HG03103 (cell line): Measurements from ENCODE around the gene FOXP1.

Experiments
- ATAC-seq: cut with Tn5 transposase; IDR thresholded peaks from one replicate; pipeline ENCODE4 v1.9.1; 2021; ENCODE audit warnings: low read depth; ENCODE audit not compliant: unreplicated experiment

The FOXP1 gene

DNA sequence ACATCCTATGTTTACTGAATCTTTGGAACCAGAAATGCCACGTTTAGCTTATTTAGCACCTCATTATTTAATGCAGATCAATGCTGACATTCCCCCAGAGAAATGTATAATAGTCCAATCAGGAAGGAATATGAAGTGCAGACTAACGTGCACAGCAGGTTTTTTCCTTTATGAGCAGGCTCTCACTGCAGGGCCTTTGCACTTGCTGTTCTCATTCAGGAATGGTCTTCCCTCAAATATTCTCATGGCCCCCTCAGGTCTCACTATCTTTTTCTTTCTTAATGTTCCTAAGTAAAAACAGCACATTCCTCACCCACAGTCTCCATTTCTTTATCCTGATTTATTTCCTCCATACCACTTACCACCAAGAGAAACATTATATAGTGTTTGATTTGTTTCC lies 174.6 kb downstream of the FOXP1 start:
- no peak for ATAC-seq

DNA sequence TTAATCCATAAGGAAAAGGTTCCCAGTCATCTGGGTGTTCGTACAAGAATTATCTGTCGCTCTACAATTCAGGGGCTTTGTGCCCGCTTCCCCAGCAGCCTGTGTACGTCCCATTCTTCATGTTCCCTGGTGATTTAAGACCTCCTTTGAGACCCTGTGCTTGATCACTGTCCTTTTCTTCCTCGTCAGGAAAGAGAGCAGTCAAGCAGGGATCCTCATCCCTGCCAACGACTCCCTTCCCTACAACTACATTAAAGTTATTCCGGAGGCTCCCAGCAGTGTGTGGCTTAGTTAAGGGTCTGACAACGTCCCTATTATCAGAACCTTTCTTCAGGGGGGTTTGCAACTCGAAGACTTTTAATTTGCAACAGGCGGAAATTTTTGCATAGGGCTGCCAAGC lies 175.7 kb downstream of the FOXP1 start:
- ATAC-seq = no peak

DNA sequence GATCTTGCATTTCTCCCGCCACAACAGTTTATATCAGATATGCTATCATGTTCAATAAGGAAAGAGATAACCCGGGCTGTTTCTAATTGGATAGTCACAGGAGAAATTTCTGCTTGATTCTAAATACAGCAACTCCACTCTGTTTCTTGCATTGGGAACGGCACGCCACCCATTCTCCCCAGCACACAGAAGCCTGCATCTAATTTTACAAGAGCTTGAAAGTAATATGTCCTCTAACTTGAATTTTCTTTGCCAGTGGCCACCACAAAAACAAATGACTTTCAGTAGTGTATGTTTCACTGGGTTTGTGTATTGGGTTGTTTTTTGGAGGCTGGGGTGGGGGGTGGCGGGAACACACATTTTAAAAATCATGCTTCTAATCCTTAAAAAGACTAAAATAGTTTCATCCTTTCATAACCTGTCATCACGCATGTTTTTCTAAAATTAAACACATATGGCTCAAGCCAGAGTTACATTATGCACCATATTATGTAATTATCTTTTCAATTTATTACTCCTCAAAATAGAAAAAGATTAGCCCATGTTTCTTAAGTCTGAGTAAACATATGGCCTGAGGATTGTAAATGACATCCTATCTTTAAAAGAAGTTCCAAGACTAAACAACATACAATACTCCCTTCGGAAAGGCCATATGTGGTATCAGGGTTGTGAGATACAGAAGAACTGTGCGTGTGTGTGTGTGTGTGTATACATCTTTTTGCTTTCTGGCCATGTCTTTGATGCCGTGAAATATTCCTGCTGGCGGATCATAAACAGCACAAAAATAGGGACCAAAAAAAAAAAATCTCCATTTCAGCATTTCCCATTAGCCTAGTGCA lies 176.3 kb downstream of the FOXP1 start:
- ATAC-seq = no peak

GRCh38 chr3:71402911-71403310 lies 180.6 kb downstream of the FOXP1 start:
- ATAC-seq = no peak

GRCh38 chr3:71402280-71402679 lies 181.2 kb downstream of the FOXP1 start:
- no peak for ATAC-seq

- ATAC-seq = no peak
These were observed 181.8 kb downstream of the FOXP1 start for GRCh38 chr3:71401695-71402231.

DNA sequence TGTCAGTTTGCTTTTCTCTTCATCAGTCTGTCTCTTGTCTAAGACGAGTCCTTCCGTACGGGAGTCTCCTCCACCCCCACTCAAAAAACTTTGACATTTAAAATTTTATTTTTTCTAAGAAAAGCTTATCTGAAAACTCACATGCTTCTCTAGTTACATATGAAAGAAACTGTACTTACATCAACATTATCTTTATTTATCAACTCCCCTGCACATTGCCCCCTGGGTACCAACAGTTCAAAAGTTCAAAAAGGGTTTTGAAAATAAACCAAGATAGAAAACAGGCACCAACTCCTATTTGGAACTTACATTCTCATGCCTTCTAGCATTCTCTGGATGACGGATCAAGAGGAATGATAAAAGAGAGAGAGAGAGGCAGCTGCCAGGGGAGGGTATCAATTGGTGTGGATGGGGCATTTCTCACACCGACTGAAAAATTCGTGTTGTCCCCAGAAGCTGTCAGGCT lies 182.5 kb downstream of the FOXP1 start:
- ATAC-seq = no peak

- no peak for ATAC-seq
These were observed 184.1 kb downstream of the FOXP1 start for GRCh38 chr3:71399478-71399877.

GRCh38 chr3:71398157-71398836 lies 185.2 kb downstream of the FOXP1 start:
- no peak for ATAC-seq

- ATAC-seq = no peak
These were observed 185.8 kb downstream of the FOXP1 start for GRCh38 chr3:71397726-71398125.

DNA sequence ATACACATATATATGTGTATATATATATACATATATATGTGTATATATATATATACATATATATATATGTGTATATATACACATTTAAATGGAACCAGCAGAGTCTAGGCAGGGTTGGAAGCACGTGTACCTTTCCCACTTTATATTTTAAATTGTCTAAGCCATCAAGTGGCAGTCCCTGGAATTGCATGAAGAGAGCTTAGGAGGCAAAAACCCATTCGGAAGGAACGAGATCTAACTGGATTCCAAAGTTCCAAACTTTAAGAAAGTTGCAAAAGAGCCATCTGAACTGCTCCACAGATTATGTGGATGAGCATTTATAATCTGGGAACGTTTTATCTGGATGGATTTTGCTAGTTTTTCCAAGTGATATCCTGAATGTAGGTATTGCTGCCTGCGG lies 186.5 kb downstream of the FOXP1 start:
- no peak for ATAC-seq

- ATAC-seq = no peak
These were observed 187.4 kb downstream of the FOXP1 start for GRCh38 chr3:71395927-71396695.

DNA sequence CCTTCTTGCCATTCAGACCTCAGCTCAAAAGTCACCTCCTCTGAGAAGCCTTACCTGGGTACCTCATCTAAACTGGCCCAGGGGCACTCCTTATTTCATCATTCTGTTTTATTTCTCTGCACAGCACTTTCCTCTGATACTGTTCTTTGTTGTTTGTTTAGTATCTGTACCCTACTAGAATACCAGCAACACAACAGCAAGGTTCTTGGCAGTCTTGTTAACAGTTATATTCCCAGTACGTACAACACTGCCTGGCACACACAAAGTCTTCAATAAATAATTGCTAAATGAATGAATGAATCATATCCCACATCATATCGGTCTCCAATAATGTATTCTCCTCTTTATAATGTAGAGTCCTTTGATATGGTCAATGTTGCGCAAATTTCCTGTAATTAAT lies 188.1 kb downstream of the FOXP1 start:
- ATAC-seq = no peak

DNA sequence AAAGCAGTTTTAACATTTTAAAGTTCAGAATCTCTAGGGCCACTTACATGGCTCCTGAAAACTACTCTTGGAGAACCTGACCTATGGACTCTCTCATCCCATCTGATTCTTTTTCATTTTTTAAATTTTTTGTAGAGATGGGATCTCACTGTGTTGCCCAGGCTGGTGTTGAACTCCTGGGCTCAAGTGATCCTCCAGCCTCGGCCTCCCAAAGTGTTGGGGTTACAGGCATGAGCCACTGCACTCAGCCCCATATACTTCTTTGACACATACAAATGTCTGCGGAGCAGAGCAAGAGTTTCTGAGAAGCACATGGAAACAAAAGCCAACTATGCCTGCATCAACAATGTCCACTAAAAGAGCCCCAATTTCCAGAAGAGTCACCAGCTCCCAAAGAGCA lies 189.8 kb downstream of the FOXP1 start:
- no peak for ATAC-seq

DNA sequence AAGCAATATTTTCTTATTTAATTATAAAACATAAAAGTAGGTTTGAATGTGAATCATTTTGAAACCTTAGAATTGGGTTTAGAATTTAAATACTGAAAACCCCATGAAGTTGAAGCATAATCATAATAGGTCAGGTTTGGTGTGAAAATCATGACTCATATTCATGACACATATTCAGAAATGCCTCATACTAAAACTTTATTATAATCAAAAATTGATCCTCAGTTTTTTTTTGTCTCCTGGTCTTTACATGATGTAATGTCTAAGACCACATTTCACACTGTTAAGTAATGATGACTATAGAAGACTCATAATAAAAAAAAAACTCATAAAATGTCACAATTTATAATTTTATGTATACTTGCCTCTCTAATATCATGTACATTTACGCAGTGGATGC lies 190.4 kb downstream of the FOXP1 start:
- peak; percentile 39 for ATAC-seq

- ATAC-seq = peak; percentile 75
These were observed 191.3 kb downstream of the FOXP1 start for GRCh38 chr3:71392251-71392650.

GRCh38 chr3:71391361-71391760 lies 192.2 kb downstream of the FOXP1 start:
- ATAC-seq = no peak

DNA sequence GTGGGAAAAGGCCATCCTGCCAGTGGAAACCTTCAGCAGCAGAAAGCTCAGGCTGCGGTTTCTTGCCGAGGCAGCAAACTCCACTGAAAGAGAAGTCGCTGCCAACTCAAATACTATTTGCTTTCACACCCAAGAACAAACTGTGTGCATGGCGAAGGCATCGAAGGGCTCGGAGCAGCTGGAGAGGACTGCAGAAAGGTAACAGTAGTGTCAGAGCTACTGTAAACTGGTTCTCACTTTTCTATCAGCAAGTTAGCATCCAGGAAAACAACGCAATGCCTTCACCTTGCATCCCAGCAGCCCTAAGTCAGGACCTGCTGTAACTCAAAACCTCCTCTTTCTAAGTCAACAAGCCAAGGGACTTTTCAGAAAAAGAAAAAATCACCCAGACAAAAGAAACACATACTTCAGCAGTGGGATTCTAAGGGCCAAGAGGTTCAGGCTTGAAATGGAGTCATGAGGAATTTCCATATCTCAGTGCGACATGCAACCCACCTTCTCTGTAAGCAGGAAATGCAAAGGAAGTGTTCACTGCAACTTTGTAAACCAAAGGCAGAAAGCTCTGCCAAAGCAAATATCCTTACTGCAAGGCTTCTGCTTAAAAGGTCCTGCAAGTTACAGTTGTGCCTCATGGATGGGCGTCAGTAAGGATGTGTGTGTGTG lies 193.5 kb downstream of the FOXP1 start:
- ATAC-seq = no peak

- ATAC-seq = no peak
These were observed 194.3 kb downstream of the FOXP1 start for GRCh38 chr3:71389191-71389590.

DNA sequence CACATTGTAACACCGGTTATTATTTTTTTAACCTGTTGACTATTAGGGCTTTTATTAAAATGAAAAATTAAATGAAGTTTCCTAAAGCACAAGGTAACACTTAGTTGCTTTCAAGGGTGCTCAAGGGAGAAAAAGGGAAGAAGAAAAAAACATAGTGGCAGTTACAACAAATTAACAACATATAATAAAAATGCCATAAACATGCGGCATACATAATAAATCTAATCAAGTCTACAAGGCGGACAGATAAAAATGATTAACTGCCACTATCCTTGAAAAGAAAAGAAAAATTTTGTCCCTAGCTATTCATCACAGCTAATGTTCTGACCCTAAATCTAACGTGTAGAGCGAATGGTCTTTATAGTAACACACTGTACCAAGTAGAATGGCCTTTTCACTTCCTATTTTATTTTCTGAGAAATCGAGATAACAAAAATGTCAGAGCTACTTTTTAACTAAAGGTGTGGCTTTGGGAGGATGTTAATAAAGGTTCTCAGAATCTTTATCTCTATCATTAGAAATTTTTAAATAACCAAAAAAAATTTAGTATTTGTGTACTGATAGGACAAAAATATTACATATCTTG lies 194.9 kb downstream of the FOXP1 start:
- no peak for ATAC-seq
